ENCODE results near the gene NBAS.
"Not testable (repeated sequence)": the region's sequence is repeated elsewhere in the genome, so short reads cannot be mapped to it uniquely, and the experiment has no call there.

NBAS gene

DNA sequence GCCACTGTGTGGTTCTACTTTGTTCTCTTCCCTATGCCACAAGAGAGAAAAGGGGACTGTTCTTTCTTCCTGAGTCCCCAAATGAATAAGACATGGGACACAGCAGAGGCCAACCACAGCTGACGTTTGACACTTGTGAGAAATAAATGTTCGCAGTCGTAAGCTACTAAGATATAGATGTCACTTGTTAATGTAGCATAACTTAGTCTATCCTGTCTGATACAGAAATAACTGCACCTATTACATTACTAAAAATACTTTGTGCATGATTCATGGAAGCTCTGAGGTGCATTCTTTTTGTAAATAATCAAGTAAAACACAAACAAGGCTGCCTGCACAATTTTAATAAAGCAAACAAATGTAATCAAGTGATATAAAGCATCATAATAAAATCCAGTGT, 148.8 kb downstream of the NBAS start:
- DNase-seq (ENCODE audit: low spot score), result no peak

DNA sequence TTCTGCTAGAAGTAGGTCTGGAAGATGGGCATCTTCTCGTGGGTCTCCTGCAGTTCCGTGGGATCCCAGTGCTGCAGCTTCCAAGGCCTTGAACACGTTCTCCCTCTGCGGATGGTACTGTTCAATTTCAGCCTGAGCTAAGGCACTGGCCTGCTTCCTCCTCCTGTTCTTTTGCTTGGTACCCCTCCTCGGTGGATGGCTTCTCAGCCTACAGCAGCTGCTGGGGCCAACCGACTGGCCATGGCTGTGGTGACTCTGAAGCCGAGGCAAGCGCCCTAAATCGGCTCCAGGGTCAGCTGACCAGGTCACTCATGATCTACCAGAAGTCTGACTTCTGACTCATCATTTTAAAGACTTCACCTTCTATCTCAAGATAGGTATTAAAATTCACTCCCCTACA, 150.2 kb downstream of the NBAS start:
- no peak for DNase-seq (ENCODE audit: low spot score)

DNA sequence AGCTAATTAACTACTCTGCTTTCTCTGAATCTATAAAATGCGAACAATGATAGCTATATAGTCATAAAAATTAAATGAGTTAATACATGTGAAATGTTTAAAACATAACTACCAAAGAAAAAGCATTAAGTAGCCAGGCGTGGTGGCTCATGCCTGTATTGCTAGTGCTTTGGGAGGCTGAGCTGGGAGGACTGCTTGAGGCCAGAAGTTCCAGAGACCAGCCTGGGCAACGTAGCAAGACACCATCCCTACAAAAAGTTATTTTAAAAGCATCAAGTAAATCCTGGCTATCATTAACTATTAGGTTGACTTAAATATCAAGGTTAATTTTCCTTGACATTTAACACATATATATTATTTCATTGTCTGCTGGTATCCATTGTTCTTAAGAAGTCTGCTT, 152.4 kb downstream of the NBAS start:
- DNase-seq (ENCODE audit: low spot score), result no peak

DNA sequence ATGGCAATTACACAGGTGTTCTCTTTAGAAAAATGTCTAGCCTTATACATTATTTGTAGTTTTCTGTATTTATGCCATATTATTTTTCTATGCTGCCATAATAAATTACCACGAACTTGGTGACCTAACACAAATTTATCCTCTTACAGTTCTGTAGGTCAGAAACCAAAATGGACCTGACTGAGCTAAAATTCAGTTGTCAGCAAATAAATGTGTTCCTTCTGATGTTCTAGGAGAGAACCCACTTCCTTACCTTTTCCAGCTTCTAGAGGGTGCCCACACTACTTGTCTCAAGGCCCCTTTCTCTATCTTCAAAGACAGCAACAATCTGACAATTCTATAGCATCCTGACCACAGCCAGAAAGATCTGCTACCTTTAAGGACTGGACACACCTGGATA, 153.5 kb downstream of the NBAS start:
- DNase-seq (ENCODE audit: low spot score), result no peak

DNA sequence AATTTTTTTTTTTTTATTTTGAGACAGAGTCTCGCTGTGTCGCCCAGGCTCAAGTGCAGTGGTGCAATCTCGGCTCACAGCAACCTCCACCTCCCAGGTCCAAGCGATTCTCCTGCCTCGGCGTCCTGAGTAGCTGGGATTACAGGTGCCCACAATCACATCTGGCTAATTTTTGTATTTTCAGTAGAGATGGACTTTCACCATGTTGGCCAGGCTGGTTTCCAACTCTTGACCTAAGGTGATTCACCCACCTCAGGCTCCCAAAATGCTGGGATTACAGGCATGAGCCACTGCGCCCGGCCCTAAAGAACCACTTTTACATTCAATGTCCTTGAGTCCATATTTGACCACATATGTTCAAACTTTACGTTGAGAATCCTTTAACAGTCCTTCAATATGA, 156.6 kb downstream of the NBAS start:
- DNase-seq (ENCODE audit: low spot score), result not testable (repeated sequence)

DNA sequence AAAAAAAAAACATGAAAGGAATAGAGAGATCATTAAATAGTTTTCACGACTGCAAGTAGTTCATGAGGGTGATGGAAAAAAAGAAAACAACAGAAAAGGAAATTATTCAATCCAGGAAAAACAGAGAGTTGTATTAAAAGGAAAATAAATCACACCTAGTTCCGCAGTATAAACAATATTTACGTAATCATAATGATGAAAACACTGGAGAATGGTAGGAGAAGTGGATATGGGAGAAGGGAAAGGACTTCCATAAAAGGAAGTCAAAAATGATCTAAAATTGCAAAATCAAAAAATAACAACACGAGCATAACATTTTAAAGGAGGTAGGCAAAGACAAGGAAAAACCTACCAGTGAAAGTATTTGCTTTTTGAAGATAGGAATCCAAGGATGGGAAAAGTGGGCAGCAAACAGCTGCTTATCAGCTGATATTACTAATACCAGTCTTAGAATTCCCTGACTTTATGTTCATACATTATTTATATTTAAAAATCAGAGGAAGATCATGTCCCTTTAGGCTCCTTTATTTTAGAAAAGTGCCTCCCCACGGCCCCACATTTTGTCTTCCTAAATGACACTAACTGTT, 160.8 kb downstream of the NBAS start:
- DNase-seq (ENCODE audit: low spot score), result no peak

DNA sequence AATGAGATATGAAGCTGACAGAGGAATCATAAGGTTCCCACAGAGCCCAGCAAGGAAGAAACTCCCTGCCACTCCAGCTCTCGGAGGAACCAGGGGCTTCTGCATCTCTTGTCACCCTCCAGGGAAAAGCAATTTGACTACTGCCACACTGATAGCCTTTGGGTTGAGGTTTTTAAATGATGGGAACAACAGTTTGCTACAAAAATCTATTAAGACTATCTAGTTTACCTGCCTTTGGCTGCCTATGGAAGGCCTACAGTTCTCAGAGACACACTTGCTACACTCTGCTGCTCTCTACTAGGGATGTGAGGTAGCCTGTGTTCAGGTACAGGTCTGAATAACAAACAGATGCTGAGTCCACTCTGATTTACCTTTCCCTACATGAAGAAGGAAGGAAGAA, 161.9 kb downstream of the NBAS start:
- no peak for DNase-seq (ENCODE audit: low spot score)

DNA sequence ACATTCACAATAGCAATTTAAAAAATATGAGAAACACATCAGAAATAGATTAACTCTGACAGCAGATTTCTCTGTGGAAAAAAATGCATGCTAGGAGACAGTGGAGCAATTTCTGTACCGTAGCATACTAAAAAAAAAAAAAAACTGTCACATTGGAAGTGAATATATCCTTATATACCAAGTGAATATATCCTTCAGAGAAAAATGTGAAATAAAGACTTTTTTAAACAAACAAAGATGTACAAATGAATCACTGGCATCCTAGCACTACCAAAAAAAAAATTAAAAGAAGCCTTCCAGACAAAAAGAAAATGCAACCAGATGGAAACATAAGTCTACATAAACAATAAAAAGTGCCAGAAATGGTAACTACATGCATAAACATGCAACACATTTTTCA, 169.4 kb downstream of the NBAS start:
- no peak for DNase-seq (ENCODE audit: low spot score)

DNA sequence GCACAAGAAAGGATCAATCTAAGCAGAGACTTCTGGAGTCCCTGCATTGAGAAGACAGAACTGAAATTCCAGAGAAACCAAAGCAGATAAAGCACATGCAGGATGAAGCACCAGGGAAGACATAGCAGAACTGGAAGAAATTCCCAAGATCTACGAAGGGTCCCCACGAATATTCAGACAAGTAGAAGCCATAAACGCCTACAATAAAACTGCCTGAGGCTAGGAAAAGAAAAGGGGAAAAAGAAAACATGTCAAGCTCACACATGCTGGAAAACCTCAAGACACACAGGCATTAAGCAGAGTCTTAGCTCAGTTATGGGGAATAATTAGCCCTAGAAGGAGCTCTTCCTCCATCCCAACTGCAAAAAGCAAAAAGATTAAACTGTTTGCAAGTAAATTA, 171.2 kb downstream of the NBAS start:
- no peak for DNase-seq (ENCODE audit: low spot score)

DNA sequence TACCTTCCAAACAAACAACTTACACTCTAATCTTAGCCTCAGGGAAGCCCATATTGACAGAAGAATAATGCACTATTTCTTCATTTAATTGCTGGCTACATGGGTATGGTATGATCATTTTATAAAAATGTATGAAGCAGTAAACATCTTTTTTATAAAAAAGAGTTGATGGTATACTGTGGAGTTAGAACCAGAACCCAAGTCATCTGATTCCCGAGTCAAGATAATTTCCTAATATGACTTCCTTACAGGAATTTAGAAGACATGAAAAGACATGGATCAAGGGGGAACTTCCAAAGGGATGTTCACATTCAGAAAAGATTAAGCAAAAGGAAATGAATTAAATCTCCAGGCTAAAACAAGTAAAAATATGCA, 171.8 kb downstream of the NBAS start:
- no peak for DNase-seq (ENCODE audit: low spot score)

DNA sequence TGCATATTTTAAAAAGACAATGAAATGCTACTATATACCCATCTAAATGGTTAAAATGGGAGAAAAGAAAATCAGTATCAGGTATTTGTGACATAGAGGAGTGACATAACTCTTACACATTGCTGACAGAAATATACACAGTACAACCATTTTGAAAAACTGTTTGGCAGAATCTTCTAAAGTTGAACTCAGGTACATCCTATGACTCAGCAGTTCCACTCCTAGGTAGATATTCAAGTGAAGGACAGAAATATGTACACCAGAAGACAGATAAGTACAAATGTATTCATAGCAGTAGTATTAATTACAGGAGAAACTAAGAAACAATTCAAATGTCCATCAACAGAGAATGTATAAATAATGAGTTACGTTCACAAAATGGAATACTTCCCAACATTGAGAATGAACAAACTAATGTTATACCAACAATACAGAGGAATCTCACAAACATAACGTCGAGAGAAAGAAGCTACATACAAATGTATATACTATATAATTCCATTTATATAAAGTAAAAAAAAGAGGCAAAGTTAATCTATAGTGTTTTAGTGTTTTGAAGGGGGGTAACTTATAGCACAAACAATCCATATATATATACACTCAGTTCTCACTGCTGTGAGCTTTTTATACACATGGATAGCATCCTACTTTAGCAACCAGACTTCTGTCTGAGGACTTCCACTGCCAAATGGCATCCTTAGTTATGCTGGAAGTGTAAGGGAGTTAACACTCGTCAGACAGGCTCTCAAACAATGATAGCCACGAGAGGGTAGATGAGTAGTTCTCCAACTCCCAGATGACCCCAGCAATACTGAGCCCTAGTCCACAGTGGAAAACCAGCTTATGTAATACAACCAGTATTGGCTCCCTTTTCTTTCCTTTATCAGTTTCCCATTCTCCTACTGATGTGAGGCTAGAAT, 172.5 kb downstream of the NBAS start:
- DNase-seq (ENCODE audit: low spot score), result no peak

DNA sequence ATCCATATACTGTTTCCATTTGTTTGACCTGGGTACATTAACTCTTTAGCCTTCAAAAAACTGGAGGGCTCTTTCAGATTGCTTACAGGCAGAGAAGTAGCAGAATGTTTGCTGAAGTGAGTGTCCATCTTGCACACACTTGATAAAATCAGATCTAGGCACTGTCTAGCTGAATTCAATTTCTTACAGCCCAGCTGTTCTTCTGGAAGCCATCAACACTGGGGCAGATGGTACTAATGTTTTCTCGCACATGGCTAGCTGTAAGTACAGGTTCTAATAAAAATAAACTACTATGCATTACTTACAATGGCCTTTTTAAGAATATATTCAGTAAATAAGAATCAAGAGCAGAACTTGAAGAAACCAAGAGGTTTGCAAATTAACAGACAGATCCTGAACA, 175.9 kb downstream of the NBAS start:
- no peak for DNase-seq (ENCODE audit: low spot score)

DNA sequence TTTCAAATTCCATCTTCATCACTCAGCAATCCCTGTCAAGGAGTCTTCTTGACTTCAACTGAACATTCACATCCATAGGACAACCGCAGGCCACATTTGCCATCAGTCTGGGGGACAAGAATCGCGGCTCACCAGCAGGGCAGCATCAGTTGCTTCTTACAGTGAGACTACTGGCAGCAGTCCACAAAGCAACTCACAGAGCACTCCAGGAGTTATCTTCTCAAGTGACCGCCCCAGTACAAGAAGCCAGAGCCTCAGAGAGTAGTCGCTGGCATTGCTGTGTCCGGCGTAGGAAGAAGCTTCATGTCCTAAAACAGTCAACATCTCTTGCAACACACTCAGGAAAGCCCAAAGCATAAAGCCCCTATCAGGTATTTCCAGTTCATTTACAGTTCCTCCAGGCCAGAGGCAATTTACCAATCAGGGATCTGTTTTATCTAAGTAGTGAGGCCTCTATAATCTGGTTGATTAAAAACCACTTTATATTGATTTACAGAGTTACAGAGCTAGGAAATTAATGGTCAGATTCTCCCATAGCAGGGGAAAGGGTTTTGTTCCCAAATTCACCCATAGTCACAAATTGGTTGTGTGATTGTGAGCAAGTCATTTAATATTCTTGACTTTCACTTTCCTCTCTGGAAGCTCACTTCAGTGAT, 177.3 kb downstream of the NBAS start:
- no peak for DNase-seq (ENCODE audit: low spot score)

DNA sequence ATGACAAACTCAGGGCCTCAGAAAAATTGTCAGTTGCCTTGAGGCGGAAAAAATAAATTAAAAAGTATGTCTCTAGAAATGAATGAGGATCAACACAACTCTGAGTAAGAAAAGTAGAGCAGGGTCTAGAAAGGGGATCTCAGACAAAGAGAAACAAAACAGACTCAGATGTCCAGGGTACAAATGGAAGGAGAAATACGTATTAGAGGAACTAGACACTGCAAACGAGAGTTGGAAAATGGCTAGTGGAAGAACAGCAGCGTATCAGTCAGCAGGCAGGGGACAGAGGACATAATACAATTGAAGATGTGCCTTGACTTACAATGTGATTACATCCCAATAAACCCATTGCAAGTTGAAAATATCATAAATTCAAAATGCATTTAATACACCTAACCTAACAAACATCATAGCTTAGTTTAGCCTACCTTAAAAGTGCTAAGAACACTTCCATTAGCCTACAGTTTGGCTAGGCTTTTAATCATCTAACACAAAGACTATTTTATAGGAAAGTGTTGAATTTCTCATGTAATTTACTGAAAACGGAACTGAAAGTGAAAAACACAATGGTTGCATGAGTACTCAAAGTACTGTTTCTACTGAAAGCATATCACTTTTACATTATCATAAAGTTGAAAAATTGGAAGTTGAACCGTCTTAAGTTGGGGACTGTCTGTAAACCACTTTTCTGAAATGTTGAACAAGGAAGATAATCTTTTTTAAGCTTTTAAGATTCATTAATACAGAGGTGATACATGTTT, 182.8 kb downstream of the NBAS start:
- no peak for DNase-seq (ENCODE audit: low spot score)

DNA sequence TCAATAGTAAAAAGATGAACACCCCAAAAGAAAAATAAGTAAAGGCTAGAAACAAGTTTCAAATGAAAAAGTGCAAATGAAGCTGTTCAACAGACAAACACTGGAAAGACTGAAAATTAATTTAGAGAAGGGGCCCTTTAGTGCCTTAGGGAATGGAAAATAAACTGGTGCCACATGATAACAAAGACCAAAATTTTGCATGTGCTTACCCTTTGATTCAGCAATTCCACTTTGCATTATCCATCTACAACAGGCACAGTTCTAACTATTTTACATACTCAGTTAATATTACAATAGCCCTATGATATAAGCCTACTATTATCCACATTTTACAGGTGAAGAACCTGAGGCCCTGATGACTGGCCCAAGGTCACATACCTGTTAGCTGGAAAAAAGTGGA, 183.9 kb downstream of the NBAS start:
- no peak for DNase-seq (ENCODE audit: low spot score)

DNA sequence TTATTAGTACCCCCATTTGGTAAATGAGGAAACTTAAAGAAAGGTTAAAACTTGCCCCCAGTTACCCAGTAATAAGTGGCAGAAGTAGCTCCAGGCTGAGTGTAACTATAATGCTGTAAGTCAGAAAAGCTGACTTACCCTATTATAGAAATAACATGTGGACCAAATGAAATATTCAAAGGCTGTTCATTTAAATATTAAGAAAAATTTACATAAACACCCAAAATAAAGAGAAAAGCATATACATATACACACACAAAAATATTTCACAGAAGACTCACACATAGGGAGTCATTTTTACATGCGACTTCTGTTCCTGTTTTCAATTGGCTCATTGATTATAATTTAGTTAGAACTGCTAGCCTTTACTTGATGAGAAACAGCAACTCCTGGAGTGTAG, 189.1 kb downstream of the NBAS start:
- DNase-seq (ENCODE audit: low spot score), result no peak

DNA sequence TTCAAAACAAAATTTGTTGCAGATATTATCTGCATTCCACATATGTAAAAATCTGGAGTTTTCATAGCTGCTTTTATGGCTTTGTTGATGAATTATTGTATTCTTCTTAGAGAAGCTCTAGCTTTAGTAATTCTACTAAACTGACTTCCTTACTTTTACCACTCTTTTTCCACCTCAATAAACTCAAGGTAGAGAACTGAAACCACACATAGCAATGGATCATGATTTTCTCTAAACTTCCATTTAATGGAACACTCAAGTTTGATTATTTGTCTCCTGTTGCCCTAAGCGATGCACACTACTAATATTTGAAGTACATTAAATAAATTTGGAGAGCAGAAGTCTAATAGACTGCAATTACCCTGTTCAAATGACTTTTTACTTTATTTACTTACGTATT, 192.0 kb downstream of the NBAS start:
- DNase-seq (ENCODE audit: low spot score), result no peak

DNA sequence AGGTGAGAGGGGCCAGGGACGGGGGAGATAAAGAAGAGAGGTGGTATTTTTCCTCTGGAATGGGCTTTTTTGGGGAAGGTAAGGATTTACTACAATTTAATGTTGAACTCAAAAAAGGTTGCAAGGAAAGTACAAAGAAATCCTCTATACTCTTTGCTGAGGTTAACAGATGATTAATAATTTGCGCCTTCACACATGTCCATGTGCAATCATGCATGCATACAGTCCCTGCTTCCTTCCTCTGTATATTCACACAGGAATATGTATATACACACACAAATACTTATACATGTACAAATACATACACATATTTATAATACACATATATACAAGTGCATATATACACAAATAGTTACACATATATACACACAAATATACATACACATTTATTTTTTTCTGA, 193.4 kb downstream of the NBAS start:
- DNase-seq (ENCODE audit: low spot score), result no peak

DNA sequence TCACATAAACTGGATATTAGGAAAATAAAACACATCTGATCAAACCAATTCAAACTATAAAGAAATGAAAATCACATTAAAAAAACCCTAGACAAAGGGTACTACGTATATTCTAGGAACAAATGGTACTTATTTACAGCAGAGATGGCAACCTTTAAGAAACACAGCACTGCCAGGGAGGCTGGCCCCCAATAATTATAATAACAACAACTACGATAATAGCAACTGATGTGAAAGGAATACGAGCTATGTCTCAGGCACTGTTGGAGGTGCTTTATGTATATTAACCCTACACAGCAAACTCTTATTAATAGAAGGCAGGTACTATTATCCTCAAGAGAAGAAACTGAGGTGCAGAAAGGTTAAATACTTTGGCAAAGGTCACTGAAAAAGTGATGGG, 193.9 kb downstream of the NBAS start:
- no peak for DNase-seq (ENCODE audit: low spot score)

DNA sequence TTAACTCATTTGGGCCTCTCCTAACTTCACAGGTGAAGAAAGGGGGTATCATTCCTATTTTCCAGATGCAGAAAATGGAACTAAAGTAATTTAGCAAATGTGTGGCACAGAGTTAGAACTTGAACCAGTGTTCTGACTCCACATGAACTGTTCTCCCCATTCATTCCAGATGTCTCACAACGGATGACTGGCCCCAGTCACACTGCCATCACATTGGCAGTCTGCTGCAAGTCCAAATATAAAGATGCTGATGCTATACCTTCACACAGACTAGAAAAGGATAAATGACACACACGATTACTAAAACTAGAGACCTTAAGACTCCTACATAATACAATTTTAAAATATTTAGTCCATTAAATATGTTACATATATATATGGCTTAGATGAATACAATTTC, 195.7 kb downstream of the NBAS start:
- no peak for DNase-seq (ENCODE audit: low spot score)

DNA sequence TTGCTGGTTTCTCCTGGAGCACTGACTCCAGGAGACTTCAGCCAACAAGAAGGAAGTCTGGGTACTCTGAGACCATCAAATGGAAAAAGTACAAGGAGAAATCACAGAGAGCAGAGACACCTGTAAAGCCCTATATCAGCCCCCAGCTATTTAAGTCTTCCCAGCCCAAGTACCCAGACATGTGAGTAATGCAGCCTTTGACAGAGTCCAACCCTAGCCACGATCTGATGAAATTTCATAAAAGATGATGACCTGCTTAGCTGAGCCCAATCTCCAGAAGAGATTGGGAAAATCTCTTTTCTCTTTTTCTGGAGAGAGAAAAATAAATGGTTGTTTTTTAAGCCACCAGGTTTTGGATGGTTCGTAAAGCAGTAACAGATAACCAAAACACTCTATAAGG, 196.6 kb downstream of the NBAS start:
- DNase-seq (ENCODE audit: low spot score), result no peak

DNA sequence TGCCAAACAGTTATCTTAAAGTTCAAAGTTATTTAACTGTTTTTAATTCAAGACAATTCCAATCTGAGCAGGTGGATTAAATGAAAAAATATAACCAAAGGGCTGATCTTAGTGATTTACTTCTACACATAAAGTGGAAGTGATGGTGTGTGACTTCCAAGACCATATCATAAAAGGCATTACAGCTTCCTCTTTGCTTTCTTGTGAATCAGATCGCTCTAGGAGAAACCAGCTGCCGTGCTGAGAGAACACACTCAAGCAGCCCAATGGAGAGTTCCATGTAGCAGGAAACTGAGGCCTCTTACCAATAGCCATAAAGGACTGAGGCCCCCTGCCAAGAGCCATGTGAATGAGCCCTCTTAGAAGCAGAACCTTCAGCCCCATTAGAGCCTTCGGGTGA, 197.4 kb downstream of the NBAS start:
- DNase-seq (ENCODE audit: low spot score), result no peak

DNA sequence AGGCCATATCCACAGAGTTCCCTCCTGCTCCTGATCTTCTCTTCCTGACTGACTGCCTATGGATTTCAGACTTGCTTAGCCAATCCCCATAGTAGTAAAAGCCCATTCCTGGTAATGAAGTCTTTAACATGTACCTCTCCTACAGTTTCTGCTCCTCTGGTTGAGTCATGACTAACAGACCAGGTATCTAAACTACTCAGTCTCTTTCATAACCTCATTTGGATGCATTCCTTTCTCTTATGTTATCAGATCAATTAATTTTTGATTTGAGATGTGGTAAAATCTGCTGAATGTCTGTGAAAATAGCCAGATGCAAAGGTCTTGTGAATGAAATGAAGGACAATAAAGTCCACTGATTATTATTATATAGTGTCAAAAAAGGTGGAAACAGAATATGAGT, 198.0 kb downstream of the NBAS start:
- no peak for DNase-seq (ENCODE audit: low spot score)

Data from CD4-positive, alpha-beta T cell treated with Interleukin-2 at 100 ng/mL for 4 hours (primary cell).